ENCODE measurements around the gene ETFB. TPM values are rescaled to one million over a fixed set of nuclear protein-coding genes. Genes with fewer than 3 reads are reported as not detected.
A peak's percentile ranks its signal among the peaks of the same experiment; 100 is the strongest.

The ETFB gene
- 10 to 100 TPM; 58.7 to 61.5 TPM for total RNA-seq

DNA sequence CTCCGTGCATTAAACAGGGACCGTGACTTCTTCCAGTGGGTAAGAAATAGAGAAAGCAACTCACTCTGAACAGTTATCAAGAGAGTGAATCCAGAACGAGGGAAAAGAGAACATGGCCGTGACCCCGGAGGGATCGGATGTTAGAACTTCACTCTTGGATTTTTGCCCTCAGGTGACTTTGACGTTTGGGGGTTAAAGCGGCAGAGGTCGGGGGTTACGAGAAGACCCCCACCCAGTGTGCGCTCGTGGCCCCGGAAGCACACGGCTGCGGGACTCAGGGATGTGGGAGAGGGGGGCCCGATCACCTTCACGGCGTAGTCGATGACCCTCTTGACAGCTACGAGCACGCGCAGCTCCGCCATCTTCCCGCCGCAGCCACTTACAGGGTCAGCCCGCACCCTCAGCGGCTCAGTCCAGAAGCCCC, at the start of gene ETFB:
Gene ETFB (minus strand): TSS at position 424 of the 424 bp plus-strand sequence. CDS start 62 bp downstream, at position 362.
- intact Hi-C loops (cut with DNase I), result no loop called here
- ATAC-seq, result no peak
- TF ChIP-seq, protein P1, sequence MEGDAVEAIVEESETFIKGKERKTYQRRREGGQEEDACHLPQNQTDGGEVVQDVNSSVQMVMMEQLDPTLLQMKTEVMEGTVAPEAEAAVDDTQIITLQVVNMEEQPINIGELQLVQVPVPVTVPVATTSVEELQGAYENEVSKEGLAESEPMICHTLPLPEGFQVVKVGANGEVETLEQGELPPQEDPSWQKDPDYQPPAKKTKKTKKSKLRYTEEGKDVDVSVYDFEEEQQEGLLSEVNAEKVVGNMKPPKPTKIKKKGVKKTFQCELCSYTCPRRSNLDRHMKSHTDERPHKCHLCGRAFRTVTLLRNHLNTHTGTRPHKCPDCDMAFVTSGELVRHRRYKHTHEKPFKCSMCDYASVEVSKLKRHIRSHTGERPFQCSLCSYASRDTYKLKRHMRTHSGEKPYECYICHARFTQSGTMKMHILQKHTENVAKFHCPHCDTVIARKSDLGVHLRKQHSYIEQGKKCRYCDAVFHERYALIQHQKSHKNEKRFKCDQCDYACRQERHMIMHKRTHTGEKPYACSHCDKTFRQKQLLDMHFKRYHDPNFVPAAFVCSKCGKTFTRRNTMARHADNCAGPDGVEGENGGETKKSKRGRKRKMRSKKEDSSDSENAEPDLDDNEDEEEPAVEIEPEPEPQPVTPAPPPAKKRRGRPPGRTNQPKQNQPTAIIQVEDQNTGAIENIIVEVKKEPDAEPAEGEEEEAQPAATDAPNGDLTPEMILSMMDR (IDR thresholded peaks at IDR 0.05), result peak in 1 of 7 experiments; percentile 3
- TF ChIP-seq POLR2A (IDR thresholded peaks at IDR 0.05), result peak in 1 of 3 donors; percentile 41
- Histone ChIP-seq H3K36me3 (replicated peaks in 1 of 2; ENCODE audit: insufficient read depth in 1 of 2, low read depth in 2 of 2) (no peaks in the 10 kb centered on the region), H3K27ac (peak within 1 kb of the TSS; percentile 94 to 99 (median 98)), H3K4me1 (peaks cover 44% of the 10 kb centered on the region), H3K4me3 (peak within 1 kb of the TSS; percentile 54 to 61), H3K9me3 (no peaks in the 10 kb centered on the region), H3K27me3 (no peaks in the 10 kb centered on the region)
- no peak for DNase-seq
- 0% methylated on average over 12 to 27 of the region's 27 CpGs for WGBS, 2 donors

DNA sequence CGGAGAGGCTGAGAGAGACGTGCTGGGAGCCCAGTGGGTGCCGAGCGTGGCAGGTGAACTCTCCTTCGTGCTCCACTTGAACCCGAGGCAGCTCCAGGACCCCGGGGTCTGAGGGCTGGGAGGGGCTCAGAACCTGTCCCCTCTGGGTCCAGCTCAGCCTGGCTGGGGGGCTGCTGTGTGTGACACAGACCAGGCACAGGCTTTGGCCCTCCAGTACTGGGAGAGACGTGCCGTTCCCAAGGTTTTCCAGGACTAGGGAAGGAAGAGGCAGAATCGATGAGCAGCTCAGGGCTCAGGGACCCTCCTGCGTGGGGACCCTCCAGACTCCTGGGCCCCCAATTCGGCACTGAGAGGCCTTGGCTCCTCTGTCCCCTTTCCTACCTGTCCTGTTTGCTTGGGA, 49.0 kb upstream of the ETFB start:
- 62 to 91% methylated on average over 6 to 12 of the region's 12 CpGs for WGBS, 2 donors
- Histone ChIP-seq H3K36me3 (replicated peaks in 1 of 2; ENCODE audit: insufficient read depth in 1 of 2, low read depth in 2 of 2) (no peaks in the 10 kb centered on the region), H3K4me3 (no peak overlapping the region), H3K27me3 (no peaks in the 10 kb centered on the region), H3K9me3 (no peaks in the 10 kb centered on the region), H3K4me1 (no peaks in the 10 kb centered on the region), H3K27ac (no peak overlapping the region)
- DNase-seq, result no peak
- ATAC-seq, result no peak
- TF ChIP-seq, protein P1 (IDR thresholded peaks at IDR 0.05), result no peak
- TF ChIP-seq POLR2A (IDR thresholded peaks at IDR 0.05), result no peak
- intact Hi-C loops (cut with DNase I), result no loop called here

DNA sequence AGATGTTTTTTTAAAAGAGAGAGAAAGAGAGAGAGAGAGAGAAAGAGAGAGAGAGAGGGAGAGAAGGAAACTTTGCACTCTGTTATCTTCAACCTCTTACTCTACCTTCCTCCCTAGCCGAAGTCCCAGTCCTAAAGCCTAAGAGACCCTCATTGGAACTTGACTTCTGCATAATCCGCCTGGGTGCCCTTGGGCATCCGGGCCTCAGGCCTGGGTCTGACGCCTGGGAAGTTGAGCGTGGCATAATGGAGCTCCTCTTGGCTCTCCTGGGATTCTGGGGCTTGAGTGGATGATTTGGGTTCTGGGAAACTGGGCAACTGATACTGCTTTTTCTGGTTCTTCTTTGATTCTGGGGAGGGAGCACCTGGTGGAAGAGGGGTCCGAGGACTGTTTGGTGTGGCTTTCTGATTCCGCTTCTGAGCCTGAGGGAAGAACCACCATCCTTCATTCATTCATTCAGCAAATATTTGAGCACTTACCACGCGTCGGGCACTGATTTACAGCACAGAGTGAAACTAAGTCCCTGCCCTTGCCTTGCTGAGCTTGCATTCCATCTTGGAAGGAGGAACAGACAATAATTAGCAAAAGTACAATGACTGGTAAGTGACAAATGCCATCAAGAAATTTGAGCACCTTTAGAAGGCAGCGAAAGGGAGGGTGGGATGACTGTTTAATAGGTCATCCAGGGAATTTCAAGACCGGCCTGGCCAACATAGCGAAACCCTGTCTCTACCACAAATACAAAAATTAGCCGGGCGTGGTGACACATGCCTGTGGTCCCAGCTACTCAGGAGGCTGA, 45.0 kb upstream of the ETFB start:
- intact Hi-C loops (cut with DNase I), result no loop called here
- H3K4me1 ChIP-seq, result no peaks in the 10 kb centered on the region
- no peaks in the 10 kb centered on the region for H3K36me3 ChIP-seq (replicated peaks in 1 of 2; ENCODE audit: insufficient read depth in 1 of 2, low read depth in 2 of 2)
- no peak for ATAC-seq
- H3K9me3 ChIP-seq, result no peaks in the 10 kb centered on the region
- H3K27ac ChIP-seq, result no peak overlapping the region
- TF ChIP-seq, protein P1 (IDR thresholded peaks at IDR 0.05), result no peak
- TF ChIP-seq POLR2A (IDR thresholded peaks at IDR 0.05), result no peak
- WGBS, 2 donors, result 68 to 73% methylated on average over 15 of the region's 15 CpGs
- no peak overlapping the region for H3K4me3 ChIP-seq
- DNase-seq, result no peak
- no peaks in the 10 kb centered on the region for H3K27me3 ChIP-seq

DNA sequence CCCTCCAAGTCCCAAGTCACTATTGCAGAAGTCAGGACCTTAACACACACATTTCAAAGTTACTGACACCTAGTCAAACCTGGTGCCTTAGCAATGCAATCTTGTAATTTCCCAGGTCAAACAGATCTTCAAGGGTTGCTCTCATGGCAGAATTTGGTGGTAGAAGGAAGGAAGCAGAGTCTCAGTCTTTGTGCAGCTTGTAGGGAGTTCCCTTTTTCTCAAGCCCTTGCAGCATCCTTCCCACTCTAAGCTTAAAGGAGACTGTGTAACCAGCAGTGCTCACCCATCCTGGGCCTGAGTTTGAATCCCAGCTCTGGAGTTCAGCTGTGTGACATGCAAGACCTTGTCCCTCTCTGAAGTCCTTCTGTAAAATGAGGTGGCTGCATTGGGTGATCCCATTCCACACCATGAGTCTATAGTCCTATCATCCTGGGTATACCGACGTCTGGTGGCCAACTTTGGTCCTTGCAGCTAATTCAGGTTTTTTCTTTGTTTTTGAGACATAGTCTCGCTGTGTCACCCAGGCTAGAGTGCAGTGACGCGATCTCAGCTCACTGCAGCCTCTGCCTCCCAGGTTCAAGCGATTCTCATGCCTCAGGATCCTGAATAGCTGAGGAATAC, 41.4 kb upstream of the ETFB start:
- intact Hi-C loops (cut with DNase I), result no loop called here
- Histone ChIP-seq H3K4me3 (no peak overlapping the region), H3K9me3 (peaks cover 0 to 10% (median 0%) of the 10 kb centered on the region in 3 donors), H3K27me3 (no peaks in the 10 kb centered on the region), H3K36me3 (replicated peaks in 1 of 2; ENCODE audit: insufficient read depth in 1 of 2, low read depth in 2 of 2) (no peaks in the 10 kb centered on the region), H3K4me1 (no peaks in the 10 kb centered on the region), H3K27ac (peak overlapping the region in 1 of 4 donors; percentile 41)
- ATAC-seq (no peak), DNase-seq (peak; percentile 21 to 32 (median 28))
- no peak for TF ChIP-seq POLR2A (IDR thresholded peaks at IDR 0.05)
- TF ChIP-seq, protein P1 (IDR thresholded peaks at IDR 0.05), result peak; percentile 11 to 64 (median 48)
- 14 to 24% methylated on average over 6 of the region's 6 CpGs for WGBS, 2 donors

Data from body of pancreas (tissue), 4 donors.